Adrenal gland (tissue), 12 donors: ENCODE data around the gene PRIM2. TPM values are rescaled to one million over a fixed set of nuclear protein-coding genes. Genes with fewer than 3 reads are reported as not detected.
"Not testable (repeated sequence)": the region's sequence is repeated elsewhere in the genome, so short reads cannot be mapped to it uniquely, and the experiment has no call there.

ENCODE experiments used
- DNase-seq, 7 donors: peaks; one replicate each; pipeline ENCODE4 v3.0.0-alpha.2; 2019 to 2020
- H3K27ac ChIP-seq, 5 donors: fragments of 200-600 bp; sonication (generic) in 4 of 5; 1 replicate in 3 of 5; 2 replicates in 2 of 5; pipeline versions ENCODE4 v1.5.1 to v1.8.0; 2016 to 2020; ENCODE audit warnings: mild to moderate bottlenecking in 1 of 5
- H3K27me3 ChIP-seq: fragments of 200-600 bp; 2 replicates; pipeline ENCODE4 v1.8.0; 2021
- H3K36me3 ChIP-seq, 2 donors: fragments of 200-600 bp; replicated peaks in 1 of 2; 1 replicate in 1 of 2; 2 replicates in 1 of 2; pipeline versions ENCODE4 v1.5.1 to v1.8.0; 2018 to 2022
- H3K4me1 ChIP-seq, 2 donors: fragments of 200-600 bp; replicated peaks in 1 of 2; 1 replicate in 1 of 2; 2 replicates in 1 of 2; pipeline versions ENCODE4 v1.5.1 to v1.8.0; 2018 to 2021
- H3K4me3 ChIP-seq, 4 donors: fragments of 200-600 bp; sonication (generic) in 3 of 4; one replicate each; pipeline ENCODE4 v1.5.1; 2016 to 2018
- H3K9me3 ChIP-seq, 3 donors: fragments of 200-600 bp; sonication (generic) in 1 of 3; replicated peaks in 1 of 3; 1 replicate in 2 of 3; 2 replicates in 1 of 3; pipeline versions ENCODE4 v1.5.1 to v1.8.0; 2016 to 2021
- POLR2A ChIP-seq, 2 donors: fragments of 450-650 bp; IDR thresholded peaks; one replicate each; pipeline ENCODE4 v1.6.1; 2017; ENCODE audit warnings: antibody characterized with exemption in 2 of 2, mild to moderate bottlenecking in 2 of 2, moderate library complexity in 1 of 2
- WGBS, 4 donors: extraction: QIAGEN DNeasy Blood & Tissue Kit in 2 of 4; methylation state at CpG; one replicate each; pipeline versions ENCODE4 v1.1.5 to v1.1.7; 2013 to 2017; 5-methylcytosine and 5-hydroxymethylcytosine counted together
- intact Hi-C, 2 donors: fragments of 100-400 bp; cut with DNase I; formaldehyde crosslinking; loops; one replicate each; pipeline versions ENCODE4 v1.14.1 to v1.15.0; 2022 to 2023
- polyA plus RNA-seq, 3 donors: library from polyadenylated mRNA; stranded (reverse); fragments of 200-250 nt in 2 of 3; fragments of 350-450 nt in 1 of 3; fragmentation: Illumina TruSeq in 1 of 3; extraction: RNeasy Lipid Tissue Mini Kit (QIAGEN cat#74804) in 1 of 3; gene quantifications; one replicate each; pipeline ENCODE4 v1.2.3, GENCODE V29; 2013 to 2014
- total RNA-seq, 9 donors: library from RNA; depleted of rRNA in 4 of 9; stranded (reverse); fragments of >200 nt in 4 of 9; fragments of 120-200 nt in 1 of 9; fragmentation: NEBNext Ultra II Directional in 1 of 9; extraction: Animal tissue kit (Norgen Biotek cat#: 25700) in 1 of 9; gene quantifications; one replicate each; pipeline versions ENCODE4 v1.1.0 to v1.2.4, GENCODE V29; 2013 to 2023
- TF ChIP-seq, protein P1 (sequence below), 6 experiments: fragments of 450-650 bp in 4 of 6; fragments of 200-600 bp in 2 of 6; sonication (generic) in 1 of 6; IDR thresholded peaks; 1 replicate in 5 of 6; 2 replicates in 1 of 6; pipeline versions ENCODE4 v1.5.1 to v1.8.0; 2016 to 2021; ENCODE audit warnings: antibody characterized with exemption in 6 of 6, mild to moderate bottlenecking in 2 of 6, moderate library complexity in 1 of 6
- donor health status: healthy with polysubstance abuse.
- donor health status: Bipolar disorder and iron deficiency.
- donor health status: DM: yes; HTN: yes; CAD: no.
- donor health status: DM: no; HTN: no; CAD: no.
- donor health status: DM: no; HTN: no; CAD: no.
- donor health status: DM: yes; HTN: yes; CAD: no.

The PRIM2 gene
- total and polyA plus RNA-seq, 12 donors = 2.4 to 15.8 (median 5.9) TPM

DNA sequence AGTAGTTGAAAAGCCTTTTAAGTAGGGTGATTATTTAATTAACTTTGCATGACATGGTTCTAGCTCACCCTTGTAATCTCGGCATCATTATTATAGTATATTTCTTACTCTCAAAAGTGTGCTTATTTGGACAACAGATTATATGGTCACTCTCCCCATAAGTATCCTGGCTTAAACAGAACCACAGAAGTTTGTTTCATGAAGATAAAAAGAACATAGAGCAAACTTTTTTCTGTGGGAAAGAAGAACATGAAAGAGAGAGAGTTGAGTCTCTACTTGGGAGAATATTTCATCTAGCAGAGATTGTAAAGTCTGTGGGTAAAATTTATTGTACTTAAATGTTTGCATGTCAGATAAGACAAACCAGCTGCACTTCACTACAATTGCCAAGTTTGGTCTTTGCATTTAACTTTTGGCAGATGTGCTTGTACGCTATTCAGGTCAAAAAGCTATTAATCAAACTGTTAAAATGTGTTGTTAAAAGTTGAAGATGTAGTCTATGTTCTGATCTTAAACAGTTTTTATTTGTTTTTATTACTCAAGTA is 33.4 kb upstream of the PRIM2 start:
- no peak overlapping the region for H3K4me3 ChIP-seq
- DNase-seq = no peak
- intact Hi-C loops = no loop called here
- H3K27me3 ChIP-seq = no peaks in the 10 kb centered on the region
- no peaks in the 10 kb centered on the region for H3K9me3 ChIP-seq
- TF ChIP-seq POLR2A (IDR thresholded peaks at IDR 0.05) = no peak
- TF ChIP-seq, protein P1, sequence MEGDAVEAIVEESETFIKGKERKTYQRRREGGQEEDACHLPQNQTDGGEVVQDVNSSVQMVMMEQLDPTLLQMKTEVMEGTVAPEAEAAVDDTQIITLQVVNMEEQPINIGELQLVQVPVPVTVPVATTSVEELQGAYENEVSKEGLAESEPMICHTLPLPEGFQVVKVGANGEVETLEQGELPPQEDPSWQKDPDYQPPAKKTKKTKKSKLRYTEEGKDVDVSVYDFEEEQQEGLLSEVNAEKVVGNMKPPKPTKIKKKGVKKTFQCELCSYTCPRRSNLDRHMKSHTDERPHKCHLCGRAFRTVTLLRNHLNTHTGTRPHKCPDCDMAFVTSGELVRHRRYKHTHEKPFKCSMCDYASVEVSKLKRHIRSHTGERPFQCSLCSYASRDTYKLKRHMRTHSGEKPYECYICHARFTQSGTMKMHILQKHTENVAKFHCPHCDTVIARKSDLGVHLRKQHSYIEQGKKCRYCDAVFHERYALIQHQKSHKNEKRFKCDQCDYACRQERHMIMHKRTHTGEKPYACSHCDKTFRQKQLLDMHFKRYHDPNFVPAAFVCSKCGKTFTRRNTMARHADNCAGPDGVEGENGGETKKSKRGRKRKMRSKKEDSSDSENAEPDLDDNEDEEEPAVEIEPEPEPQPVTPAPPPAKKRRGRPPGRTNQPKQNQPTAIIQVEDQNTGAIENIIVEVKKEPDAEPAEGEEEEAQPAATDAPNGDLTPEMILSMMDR (IDR thresholded peaks at IDR 0.05) = no peak
- H3K36me3 ChIP-seq = no peaks in the 10 kb centered on the region
- 65 to 69% (median 67%) methylated on average over 2 of the region's 2 CpGs for WGBS, 4 donors
- H3K4me1 ChIP-seq = no peaks in the 10 kb centered on the region
- H3K27ac ChIP-seq = no peak overlapping the region

DNA sequence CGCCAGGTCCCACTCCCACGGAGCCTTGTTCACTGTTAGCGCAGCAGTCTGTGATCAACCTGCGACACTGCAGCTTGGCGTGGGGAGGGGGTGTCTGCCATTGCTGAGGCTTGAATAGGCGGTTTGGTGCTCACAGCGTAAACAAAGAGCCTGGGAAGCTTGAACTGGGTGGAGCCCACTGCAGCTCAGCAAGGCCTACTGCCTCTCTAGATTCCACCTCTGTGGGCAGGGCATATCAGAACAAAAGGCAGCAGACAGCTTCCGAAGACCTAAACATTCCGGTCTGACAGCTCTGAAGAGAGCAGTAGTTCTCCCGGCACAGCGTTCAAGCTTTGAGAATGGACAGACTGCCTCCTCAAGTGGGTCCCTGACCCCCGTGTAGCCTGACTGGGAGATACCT is 29.3 kb upstream of the PRIM2 start:
- H3K4me1 ChIP-seq, H3K27ac ChIP-seq, intact Hi-C loops, H3K4me3 ChIP-seq, DNase-seq, H3K36me3 ChIP-seq, H3K27me3 ChIP-seq, H3K9me3 ChIP-seq: not testable (repeated sequence)
- WGBS, 4 donors = 82 to 87% (median 84%) methylated on average over 9 to 12 of the region's 12 CpGs

DNA sequence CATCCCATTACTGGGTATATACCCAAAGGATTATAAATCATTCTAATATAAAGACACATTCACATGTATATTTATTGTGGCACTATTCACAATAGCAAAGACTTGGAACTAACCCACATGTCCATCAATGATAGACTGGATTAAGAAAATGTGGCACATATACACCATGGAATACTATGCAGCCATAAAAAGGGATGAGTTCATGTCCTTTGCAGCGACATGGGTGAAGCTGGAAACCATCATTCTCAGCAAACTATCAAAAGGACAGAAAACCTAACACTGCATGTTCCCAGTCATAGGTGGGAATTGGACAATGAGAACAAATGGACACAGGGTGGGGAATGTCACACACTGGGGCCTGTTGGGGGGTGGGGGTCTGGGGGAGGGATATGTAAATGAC is 24.0 kb upstream of the PRIM2 start:
- H3K9me3 ChIP-seq, DNase-seq, H3K36me3 ChIP-seq, intact Hi-C loops, H3K27me3 ChIP-seq, H3K4me1 ChIP-seq, H3K27ac ChIP-seq, H3K4me3 ChIP-seq: not testable (repeated sequence)
- WGBS, 4 donors = 42 to 94% (median 85%) methylated on average over 1 of the region's 1 CpG

DNA sequence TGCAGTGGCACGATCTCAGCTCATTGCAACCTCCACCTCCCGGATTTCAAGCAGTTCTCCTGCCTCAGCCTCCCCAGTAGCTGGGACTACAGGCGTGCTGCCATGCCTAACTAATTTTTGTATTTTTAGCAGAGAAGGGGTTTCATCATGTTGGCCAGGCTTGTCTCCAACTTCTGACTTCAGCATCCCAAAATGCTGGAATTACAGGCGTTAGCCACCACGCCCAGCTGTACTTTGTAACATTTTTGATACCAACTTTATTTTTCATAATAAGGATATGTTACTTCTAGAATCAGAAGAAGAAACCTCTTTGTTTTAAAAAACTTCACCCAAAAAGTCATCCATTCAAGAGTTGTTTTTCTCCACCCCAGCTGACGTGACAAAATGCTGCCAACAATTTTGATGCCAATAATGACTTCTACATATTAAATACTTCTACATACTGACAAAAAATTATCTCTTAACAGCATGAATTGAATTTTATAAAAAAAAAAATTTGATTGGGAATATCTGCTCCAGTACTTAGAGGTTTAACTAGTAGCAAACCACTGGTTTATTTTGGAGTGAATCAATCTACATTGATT is 22.5 kb upstream of the PRIM2 start:
- 64 to 82% (median 70%) methylated on average over 6 of the region's 6 CpGs for WGBS, 4 donors
- H3K27me3 ChIP-seq = no peaks in the 10 kb centered on the region
- TF ChIP-seq, protein P1 (IDR thresholded peaks at IDR 0.05) = no peak
- no peak for TF ChIP-seq POLR2A (IDR thresholded peaks at IDR 0.05)
- no peak overlapping the region for H3K4me3 ChIP-seq
- no peaks in the 10 kb centered on the region for H3K9me3 ChIP-seq
- no peaks in the 10 kb centered on the region for H3K36me3 ChIP-seq
- intact Hi-C loops = no loop called here
- no peaks in the 10 kb centered on the region for H3K4me1 ChIP-seq
- DNase-seq = no peak
- H3K27ac ChIP-seq = no peak overlapping the region

DNA sequence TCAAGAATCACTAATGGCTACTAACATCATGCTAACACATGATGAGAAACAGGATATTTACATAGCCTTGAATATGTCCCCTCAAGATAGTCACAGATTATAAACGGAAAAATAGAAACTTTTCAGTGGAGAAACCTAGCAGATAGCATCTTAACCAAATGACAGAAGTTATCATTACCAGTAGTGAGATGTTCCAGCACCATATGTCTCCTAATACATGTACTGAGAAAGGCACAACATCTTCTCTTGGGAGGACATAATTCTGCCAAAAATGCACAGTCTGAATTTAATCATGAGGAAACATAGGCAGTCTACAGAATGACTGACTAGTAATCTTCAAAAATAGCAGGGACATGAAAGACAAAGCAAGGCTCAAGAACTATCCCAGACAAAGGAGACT is 19.9 kb upstream of the PRIM2 start:
- Histone ChIP-seq H3K4me1 (no peaks in the 10 kb centered on the region), H3K9me3 (no peaks in the 10 kb centered on the region), H3K27me3 (no peaks in the 10 kb centered on the region), H3K4me3 (no peak overlapping the region), H3K27ac (no peak overlapping the region), H3K36me3 (no peaks in the 10 kb centered on the region)
- no peak for DNase-seq
- TF ChIP-seq, protein P1 (IDR thresholded peaks at IDR 0.05) = no peak
- no peak for TF ChIP-seq POLR2A (IDR thresholded peaks at IDR 0.05)
- 44 to 68% (median 49%) methylated on average over 1 of the region's 1 CpG for WGBS, 4 donors
- intact Hi-C loops = no loop called here
